GM12878 (cell line): ENCODE data around the gene CHPT1. TPM values are rescaled to one million over a fixed set of nuclear protein-coding genes. Genes with fewer than 3 reads are reported as not detected.
A peak's percentile ranks its signal among the peaks of the same experiment; 100 is the strongest.

Experiments
- CHD4 ChIP-seq: fragments of 200-600 bp; sonication (generic); IDR thresholded peaks from 2 replicates; pipeline ENCODE4 v1.6.1; 2016; ENCODE audit warnings: mild to moderate bottlenecking
- E4F1 ChIP-seq: fragments of 450-650 bp; IDR thresholded peaks from 2 replicates; pipeline ENCODE4 v1.6.1; 2018; ENCODE audit warnings: borderline replicate concordance, mild to moderate bottlenecking; ENCODE audit not compliant: partially characterized antibody
- ESRRA ChIP-seq: IDR thresholded peaks from 2 replicates; pipeline ENCODE4 v1.6.1; 2012; ENCODE audit warnings: mild to moderate bottlenecking, low read length, improper control_type of control experiment
- FOS ChIP-seq: IDR thresholded peaks from 3 replicates; pipeline ENCODE4 v1.6.1; 2011; ENCODE audit warnings: borderline replicate concordance; ENCODE audit not compliant: insufficient read length; ENCODE audit errors: extremely low read depth
- FOXM1 ChIP-seq: IDR thresholded peaks from 2 replicates; pipeline ENCODE4 v1.6.1; 2012; ENCODE audit warnings: low read depth, mild to moderate bottlenecking, inconsistent platforms, low read length, moderate library complexity
- IRF5 ChIP-seq: fragments of 450-650 bp; IDR thresholded peaks from 2 replicates; pipeline ENCODE4 v1.6.1; 2017; ENCODE audit warnings: borderline replicate concordance
- LARP7 ChIP-seq: fragments of 450-650 bp; IDR thresholded peaks from 2 replicates; pipeline ENCODE4 v1.6.1; 2017; ENCODE audit warnings: mild to moderate bottlenecking
- PML ChIP-seq: IDR thresholded peaks from 2 replicates; pipeline ENCODE4 v1.6.1; 2012; ENCODE audit warnings: low read length, inconsistent platforms
- RFX5 ChIP-seq: IDR thresholded peaks from 2 replicates; pipeline ENCODE4 v1.6.1; 2011; ENCODE audit warnings: low read depth, low read length, improper control_type of control experiment
- SRF ChIP-seq, 2 experiments: IDR thresholded peaks; 2 replicates each; pipeline ENCODE4 v1.6.1; 2011; ENCODE audit warnings: low read depth in 2 of 2, low read length in 2 of 2, mild to moderate bottlenecking in 1 of 2, moderate library complexity in 1 of 2
- YY1 ChIP-seq: IDR thresholded peaks from 2 replicates; pipeline ENCODE4 v1.6.1; 2011; ENCODE audit warnings: low read depth, mild to moderate bottlenecking, low read length
- ZBTB11 ChIP-seq: fragments of 450-650 bp; formaldehyde crosslinking; IDR thresholded peaks from 2 replicates; pipeline ENCODE4 v1.5.0; 2022; ENCODE audit warnings: mild to moderate bottlenecking, missing genetic modification characterization
- ZBTB33 ChIP-seq: fragments of 450-650 bp; IDR thresholded peaks from 2 replicates; pipeline ENCODE4 v1.6.1; 2017; ENCODE audit warnings: mild to moderate bottlenecking
- ZBTB4 ChIP-seq: fragments of 450-650 bp; formaldehyde crosslinking; IDR thresholded peaks from 2 replicates; pipeline ENCODE4 v1.4.0; 2022; ENCODE audit warnings: mild to moderate bottlenecking, moderate library complexity
- polyA plus RNA-seq, 11 experiments: library from polyadenylated mRNA; depleted of rRNA in 4 of 11; unstranded in 6 of 11; stranded (reverse) in 5 of 11; fragments of >200 nt; fragmentation: Nextera tagmentation in 4 of 11; fragmentation: Illumina TruSeq in 1 of 11; extraction: Ambion mirVana in 4 of 11; extraction: Trizol in 1 of 11; gene quantifications; 1 replicate in 1 of 11; 2 replicates in 10 of 11; pipeline versions ENCODE4 v1.2.1 to v1.2.3, GENCODE V29; 2011 to 2016; ENCODE audit warnings: inconsistent platforms in 2 of 11, missing spikeins in 2 of 11, low read depth in 1 of 11
- total RNA-seq, 4 experiments: library from RNA; depleted of rRNA in 3 of 4; stranded (reverse); fragments of >200 nt in 3 of 4; fragmentation: Illumina TruSeq in 1 of 4; extraction: Trizol in 1 of 4; gene quantifications; 2 replicates each; pipeline versions ENCODE4 v1.2.1 to v1.2.3, GENCODE V29; 2013 to 2021

The CHPT1 gene
- total and polyA plus RNA-seq, 10 of the 15 experiments (the other 5 are each of a cell fraction or from before 2014, with no cell fraction given), result 0.85 to 10.2 (median 3.9) TPM

GRCh38 chr12:101743724-101744472, 46.5 kb downstream of the CHPT1 start (continued):
- TF ChIP-seq E4F1, result peak; percentile 53
- no peak for TF ChIP-seq RFX5
- TF ChIP-seq ESRRA, result no peak
- no peak for TF ChIP-seq LARP7
- TF ChIP-seq SRF (IDR thresholded peaks at IDR 0.05; ENCODE audit: low read depth in 2 of 2, low read length in 2 of 2), result no peak
- TF ChIP-seq IRF5, result no peak
- 0 out of 2 replicates have a peak, but pooled peaks have one; percentile 23 for TF ChIP-seq YY1
- TF ChIP-seq ZBTB4 (CRISPR knock-in tag), result no peak
- 0 out of 2 replicates have a peak, but pooled peaks have one; percentile 33 for TF ChIP-seq PML
- no peak for TF ChIP-seq CHD4
- no peak for TF ChIP-seq ZBTB11 (CRISPR knock-in tag)
- TF ChIP-seq ZBTB33, result no peak
- no peak for TF ChIP-seq FOS
- TF ChIP-seq FOXM1, result peak; percentile 81
